Measurements from ENCODE around the gene C5.

- TF ChIP-seq POLR2AphosphoS5 (IDR thresholded peaks at IDR 0.05; ENCODE audit: insufficient read depth in 1 of 2, low read depth in 1 of 2) (no peak), POLR2A (IDR thresholded peaks at IDR 0.05) (no peak)
- TF ChIP-seq, protein P1, sequence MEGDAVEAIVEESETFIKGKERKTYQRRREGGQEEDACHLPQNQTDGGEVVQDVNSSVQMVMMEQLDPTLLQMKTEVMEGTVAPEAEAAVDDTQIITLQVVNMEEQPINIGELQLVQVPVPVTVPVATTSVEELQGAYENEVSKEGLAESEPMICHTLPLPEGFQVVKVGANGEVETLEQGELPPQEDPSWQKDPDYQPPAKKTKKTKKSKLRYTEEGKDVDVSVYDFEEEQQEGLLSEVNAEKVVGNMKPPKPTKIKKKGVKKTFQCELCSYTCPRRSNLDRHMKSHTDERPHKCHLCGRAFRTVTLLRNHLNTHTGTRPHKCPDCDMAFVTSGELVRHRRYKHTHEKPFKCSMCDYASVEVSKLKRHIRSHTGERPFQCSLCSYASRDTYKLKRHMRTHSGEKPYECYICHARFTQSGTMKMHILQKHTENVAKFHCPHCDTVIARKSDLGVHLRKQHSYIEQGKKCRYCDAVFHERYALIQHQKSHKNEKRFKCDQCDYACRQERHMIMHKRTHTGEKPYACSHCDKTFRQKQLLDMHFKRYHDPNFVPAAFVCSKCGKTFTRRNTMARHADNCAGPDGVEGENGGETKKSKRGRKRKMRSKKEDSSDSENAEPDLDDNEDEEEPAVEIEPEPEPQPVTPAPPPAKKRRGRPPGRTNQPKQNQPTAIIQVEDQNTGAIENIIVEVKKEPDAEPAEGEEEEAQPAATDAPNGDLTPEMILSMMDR (IDR thresholded peaks at IDR 0.05) = no peak
Measured at GRCh38 chr9:120989065-120989464, 61.0 kb downstream of the C5 start.

Data from vagina (tissue), 2 donors.